ENCODE measurements around the gene MYO5A. TPM values are rescaled to one million over a fixed set of nuclear protein-coding genes. Genes with fewer than 3 reads are reported as not detected.

The MYO5A gene
- total and polyA plus RNA-seq, 9 of the 15 experiments (the other 6 are each of a cell fraction or from before 2014, with no cell fraction given): 0.03 to 0.82 (median 0.40) TPM

GRCh38 chr15:52496776-52497470, 31.8 kb downstream of the MYO5A start (continued):
- TF ChIP-seq CREB5 (CRISPR knock-in tag; IDR thresholded peaks at IDR 0.05) (no peak), STAT6 (CRISPR knock-in tag; IDR thresholded peaks at IDR 0.05) (no peak), ZNF75A (CRISPR knock-in tag; IDR thresholded peaks at IDR 0.05) (no peak), L3MBTL2 (IDR thresholded peaks at IDR 0.05) (no peak), FOXA1 (IDR thresholded peaks at IDR 0.05; ENCODE audit: borderline replicate concordance) (no peak)

GRCh38 chr15:52496175-52496574, 32.5 kb downstream of the MYO5A start:
- no peak overlapping the region for H3K27ac ChIP-seq (ENCODE audit: extremely low read depth, low read depth, low read length)
- H3K9me1 ChIP-seq (ENCODE audit: control insufficient read depth, insufficient read depth, low read length): no peaks in the 10 kb centered on the region
- 0% methylated on average over 4 of the region's 4 CpGs for WGBS (ENCODE audit: insufficient coverage, low coverage, missing lambda C conversion rate)
- BruUV-seq (replicated peaks): no TSS peak
- DNase-seq (ENCODE audit: extremely low read depth in 1 of 4, low spot score in 3 of 4): no peak
- TF ChIP-seq HMGXB4 (CRISPR knock-in tag; IDR thresholded peaks at IDR 0.05) (no peak), SPI1 (IDR thresholded peaks at IDR 0.05; ENCODE audit: borderline replicate concordance, low read depth, low read length) (peak; percentile 35; the same call in 1 of the 2 replicates), VEZF1 (CRISPR knock-in tag; IDR thresholded peaks at IDR 0.05) (no peak)
- ChIA-PET CTCF (ENCODE audit: low intra/inter-chr PET ratio) (no interaction called here), POLR2A (no interaction called here)
- H4K20me1 ChIP-seq (replicated peaks; ENCODE audit: control insufficient read depth, insufficient read depth, low read length): no peaks in the 10 kb centered on the region
- H3K4me1 ChIP-seq (replicated peaks in 1 of 2; ENCODE audit: control insufficient read depth in 2 of 2, insufficient read depth in 2 of 2, low read length in 2 of 2): no peaks in the 10 kb centered on the region
- no peaks in the 10 kb centered on the region for H3K36me3 ChIP-seq (ENCODE audit: control insufficient read depth, insufficient read depth, low read length)
- no peak overlapping the region for H2AFZ ChIP-seq (ENCODE audit: low read depth, low read length)
- in situ Hi-C loops (cut with MboI) (no loop called here), intact Hi-C loops (cut with micrococcal nuclease) (no loop called here)
- H3K9me3 ChIP-seq (replicated peaks; ENCODE audit: control insufficient read depth, insufficient read depth, low read depth, low read length): no peaks in the 10 kb centered on the region
- H3K4me3 ChIP-seq: no peak overlapping the region
- H3K4me2 ChIP-seq (ENCODE audit: insufficient read depth, low read length): no peak overlapping the region
- no peak overlapping the region for H3K9ac ChIP-seq (ENCODE audit: insufficient read depth in 1 of 2, low read depth in 2 of 2, low read length in 2 of 2)
- H3K27me3 ChIP-seq (ENCODE audit: control insufficient read depth in 2 of 2, insufficient read depth in 2 of 2, low read length in 2 of 2): peaks cover 0 to 4% of the 10 kb centered on the region in 2 experiments; a peak in 2 of 5 replicates
- FAIRE-seq: no peak
- no peaks in the 10 kb centered on the region for H3K79me2 ChIP-seq (ENCODE audit: control insufficient read depth, insufficient read depth, low read length)
- ATAC-seq: no peak

Data from K562 (cell line).